GM23338 (cell line): Measurements from ENCODE around the gene TIAM1. TPM values are rescaled to one million over a fixed set of nuclear protein-coding genes. Genes with fewer than 3 reads are reported as not detected.

Experiments used
- ATAC-seq: fragments of 200-7000 bp; cut with Tn5 transposase; 3 replicates; pipeline ENCODE4 v1.9.1; 2020
- DNase-seq: peaks from one replicate; pipeline ENCODE4 v3.0.0-alpha.2; 2015; ENCODE audit warnings: low spot score
- H2AFZ ChIP-seq: fragments of 200-600 bp; sonication (generic); 2 replicates; pipeline ENCODE4 v1.8.0; 2016; ENCODE audit warnings: antibody characterized with exemption, mild to moderate bottlenecking, moderate library complexity
- H3F3A ChIP-seq: fragments of 200-600 bp; sonication (generic); replicated peaks from 2 replicates; pipeline ENCODE4 v1.8.0; 2017; ENCODE audit warnings: antibody characterized with exemption, mixed run types, low read depth
- H3K27ac ChIP-seq: fragments of 200-600 bp; sonication (generic); 2 replicates; pipeline ENCODE4 v1.6.1; 2016; ENCODE audit warnings: low read depth
- H3K27me3 ChIP-seq: fragments of 200-600 bp; sonication (generic); 2 replicates; pipeline ENCODE4 v1.8.0; 2016; ENCODE audit warnings: mild to moderate bottlenecking, mixed run types, moderate library complexity; ENCODE audit not compliant: insufficient read depth
- H3K36me3 ChIP-seq: fragments of 200-600 bp; sonication (generic); 2 replicates; pipeline ENCODE4 v1.8.0; 2016; ENCODE audit warnings: mild to moderate bottlenecking; ENCODE audit not compliant: insufficient read depth
- H3K4me1 ChIP-seq: fragments of 200-600 bp; sonication (generic); 2 replicates; pipeline ENCODE4 v1.8.0; 2016; ENCODE audit warnings: mild to moderate bottlenecking, moderate library complexity; ENCODE audit not compliant: insufficient read depth
- H3K4me2 ChIP-seq: fragments of 200-600 bp; sonication (generic); 2 replicates; pipeline ENCODE4 v1.7.1; 2017; ENCODE audit warnings: mixed run types
- H3K4me3 ChIP-seq: fragments of 200-600 bp; sonication (generic); 2 replicates; pipeline ENCODE4 v1.6.1; 2016; ENCODE audit warnings: mixed run types
- H3K79me2 ChIP-seq: fragments of 200-600 bp; sonication (generic); replicated peaks from 2 replicates; pipeline ENCODE4 v1.8.0; 2017; ENCODE audit warnings: mild to moderate bottlenecking; ENCODE audit not compliant: insufficient read depth
- H3K9me2 ChIP-seq: fragments of 200-600 bp; sonication (generic); 2 replicates; pipeline ENCODE4 v1.8.0; 2017; ENCODE audit not compliant: insufficient read depth
- H4K20me1 ChIP-seq: fragments of 200-600 bp; sonication (generic); replicated peaks from 2 replicates; pipeline ENCODE4 v1.8.0; 2017; ENCODE audit warnings: mild to moderate bottlenecking; ENCODE audit not compliant: insufficient read depth
- H3K27ac Mint-ChIP-seq: 2 replicates; pipeline ENCODE4 v1.8.0; 2020; ENCODE audit warnings: inconsistent platforms, mild to moderate bottlenecking, moderate library complexity, mixed read lengths
- H3K27me3 Mint-ChIP-seq: 3 replicates; pipeline ENCODE4 v1.8.0; 2022; ENCODE audit warnings: low read depth, mild to moderate bottlenecking, moderate library complexity, mixed read lengths, inconsistent platforms; ENCODE audit not compliant: insufficient read depth, poor library complexity
- H3K36me3 Mint-ChIP-seq: 3 replicates; pipeline ENCODE4 v1.8.0; 2021; ENCODE audit warnings: low read depth, mild to moderate bottlenecking, inconsistent platforms, moderate library complexity, mixed read lengths
- H3K4me1 Mint-ChIP-seq: 3 replicates; pipeline ENCODE4 v1.8.0; 2020; ENCODE audit warnings: mild to moderate bottlenecking, inconsistent platforms, mixed read lengths
- H3K4me3 Mint-ChIP-seq: 3 replicates; pipeline ENCODE4 v1.8.0; 2021; ENCODE audit warnings: moderate library complexity, mild to moderate bottlenecking, inconsistent platforms, mixed read lengths
- H3K9me3 Mint-ChIP-seq: 3 replicates; pipeline ENCODE4 v1.8.0; 2020; ENCODE audit warnings: moderate library complexity, mild to moderate bottlenecking, inconsistent platforms, mixed read lengths
- EZH2 ChIP-seq: fragments of 200-600 bp; sonication (generic); IDR thresholded peaks from one replicate; pipeline ENCODE4 v1.8.0; 2017; ENCODE audit warnings: antibody characterized with exemption, mild to moderate bottlenecking, low read depth; ENCODE audit not compliant: unreplicated experiment
- EZH2phosphoT487 ChIP-seq: fragments of 200-600 bp; sonication (generic); IDR thresholded peaks from one replicate; pipeline ENCODE4 v1.8.1; 2018; ENCODE audit warnings: antibody characterized with exemption; ENCODE audit not compliant: unreplicated experiment
- JUNB ChIP-seq: IDR thresholded peaks from one replicate; pipeline ENCODE4 v1.6.1; 2016; ENCODE audit warnings: antibody characterized with exemption; ENCODE audit not compliant: unreplicated experiment
- NANOG ChIP-seq: IDR thresholded peaks from 2 replicates; pipeline ENCODE4 v1.6.1; 2016; ENCODE audit warnings: antibody characterized with exemption, borderline replicate concordance
- STAT1 ChIP-seq: IDR thresholded peaks from one replicate; pipeline ENCODE4 v1.6.1; 2016; ENCODE audit warnings: antibody characterized with exemption; ENCODE audit not compliant: unreplicated experiment
- ZNF462 ChIP-seq: fragments of 250-450 bp; sonication (Bioruptor Pico); IDR thresholded peaks from 2 replicates; pipeline ENCODE4 v1.5.0; 2020; ENCODE audit warnings: mild to moderate bottlenecking, moderate library complexity
- polyA plus RNA-seq: library from polyadenylated mRNA; unstranded; fragments of >200 nt; fragmentation: Nextera tagmentation; extraction: Ambion mirVana; gene quantifications from 2 replicates; pipeline ENCODE4 v1.2.1, GENCODE V29; 2016
- total RNA-seq: library from RNA; depleted of rRNA; stranded (reverse); fragments of >200 nt; shearing (Covaris generic); gene quantifications from 2 replicates; pipeline ENCODE4 v1.2.3, GENCODE V29; 2014
- TF ChIP-seq, protein P1 (sequence below), 2 experiments: fragments of 200-600 bp in 1 of 2; sonication (generic) in 1 of 2; conservative IDR thresholded peaks; 2 replicates each; pipeline versions ENCODE4 v1.5.1 to v1.6.1; 2016 to 2017; ENCODE audit warnings: antibody characterized with exemption in 2 of 2, low read depth in 2 of 2, mild to moderate bottlenecking in 2 of 2, moderate library complexity in 1 of 2

Gene TIAM1
- total and polyA plus RNA-seq, 2 experiments from 2014 or later, result 18.5 to 20.0 TPM

GRCh38 chr21:31331231-31331630 is 12.8 kb downstream of the TIAM1 start:
- no peak for ATAC-seq

GRCh38 chr21:31330144-31330483 is 13.9 kb downstream of the TIAM1 start:
- H3K27ac Mint-ChIP-seq, result no peak overlapping the region
- Histone ChIP-seq H3K9me2 (no peaks in the 10 kb centered on the region), H3K4me3 (no peak overlapping the region), H3K36me3 (peaks cover 11% of the 10 kb centered on the region; the same call in 1 of the 2 replicates), H3K27me3 (no peaks in the 10 kb centered on the region), H3K4me2 (no peak overlapping the region), H3F3A (no peaks in the 10 kb centered on the region), H3K4me1 (no peaks in the 10 kb centered on the region), H4K20me1 (0 out of 2 replicates have a peak, but pooled peaks cover 3% of the 10 kb centered on the region), H3K27ac (no peak overlapping the region), H2AFZ (no peak overlapping the region), H3K79me2 (no peaks in the 10 kb centered on the region; the same call in 1 of the 2 replicates)
- H3K36me3 Mint-ChIP-seq, result peaks cover 10% of the 10 kb centered on the region
- ATAC-seq, result no peak
- H3K9me3 Mint-ChIP-seq, result no peaks in the 10 kb centered on the region
- TF ChIP-seq, protein P1, sequence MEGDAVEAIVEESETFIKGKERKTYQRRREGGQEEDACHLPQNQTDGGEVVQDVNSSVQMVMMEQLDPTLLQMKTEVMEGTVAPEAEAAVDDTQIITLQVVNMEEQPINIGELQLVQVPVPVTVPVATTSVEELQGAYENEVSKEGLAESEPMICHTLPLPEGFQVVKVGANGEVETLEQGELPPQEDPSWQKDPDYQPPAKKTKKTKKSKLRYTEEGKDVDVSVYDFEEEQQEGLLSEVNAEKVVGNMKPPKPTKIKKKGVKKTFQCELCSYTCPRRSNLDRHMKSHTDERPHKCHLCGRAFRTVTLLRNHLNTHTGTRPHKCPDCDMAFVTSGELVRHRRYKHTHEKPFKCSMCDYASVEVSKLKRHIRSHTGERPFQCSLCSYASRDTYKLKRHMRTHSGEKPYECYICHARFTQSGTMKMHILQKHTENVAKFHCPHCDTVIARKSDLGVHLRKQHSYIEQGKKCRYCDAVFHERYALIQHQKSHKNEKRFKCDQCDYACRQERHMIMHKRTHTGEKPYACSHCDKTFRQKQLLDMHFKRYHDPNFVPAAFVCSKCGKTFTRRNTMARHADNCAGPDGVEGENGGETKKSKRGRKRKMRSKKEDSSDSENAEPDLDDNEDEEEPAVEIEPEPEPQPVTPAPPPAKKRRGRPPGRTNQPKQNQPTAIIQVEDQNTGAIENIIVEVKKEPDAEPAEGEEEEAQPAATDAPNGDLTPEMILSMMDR (conservative IDR thresholded peaks at IDR 0.05; ENCODE audit: low read depth in 2 of 2), result no peak
- TF ChIP-seq STAT1 (no peak), ZNF462 (CRISPR knock-in tag) (no peak), EZH2phosphoT487 (no peak), EZH2 (no peak), JUNB (no peak)
- no peaks in the 10 kb centered on the region for H3K4me1 Mint-ChIP-seq
- H3K27me3 Mint-ChIP-seq, result peaks cover 4% of the 10 kb centered on the region
- H3K4me3 Mint-ChIP-seq, result no peak overlapping the region
- DNase-seq, result no peak

More at GRCh38 chr21:31331231-31331630, 12.8 kb downstream of the TIAM1 start:
- Histone ChIP-seq H3K27ac (no peak overlapping the region), H3K27me3 (no peaks in the 10 kb centered on the region), H3K9me2 (no peaks in the 10 kb centered on the region), H3K4me2 (no peak overlapping the region), H3K4me3 (no peak overlapping the region), H2AFZ (no peak overlapping the region), H3F3A (no peaks in the 10 kb centered on the region), H4K20me1 (0 out of 2 replicates have a peak, but pooled peaks cover 3% of the 10 kb centered on the region), H3K79me2 (no peaks in the 10 kb centered on the region; the same call in 1 of the 2 replicates), H3K4me1 (no peaks in the 10 kb centered on the region), H3K36me3 (peaks cover 11% of the 10 kb centered on the region; the same call in 1 of the 2 replicates)
- H3K36me3 Mint-ChIP-seq, result peaks cover 10% of the 10 kb centered on the region
- no peak overlapping the region for H3K4me3 Mint-ChIP-seq
- H3K27ac Mint-ChIP-seq, result no peak overlapping the region
- no peak for DNase-seq
- TF ChIP-seq STAT1 (no peak), EZH2phosphoT487 (no peak), NANOG (no peak)
- TF ChIP-seq, protein P1 (conservative IDR thresholded peaks at IDR 0.05; ENCODE audit: low read depth in 2 of 2), result no peak
- H3K27me3 Mint-ChIP-seq, result peaks cover 4% of the 10 kb centered on the region
- H3K9me3 Mint-ChIP-seq, result no peaks in the 10 kb centered on the region
- no peaks in the 10 kb centered on the region for H3K4me1 Mint-ChIP-seq
